ENCODE measurements around the gene CCPG1. TPM values are rescaled to one million over a fixed set of nuclear protein-coding genes. Genes with fewer than 3 reads are reported as not detected.

Gene CCPG1
- total RNA-seq, 1 experiment from 2014 or later: 54.6 TPM

DNA sequence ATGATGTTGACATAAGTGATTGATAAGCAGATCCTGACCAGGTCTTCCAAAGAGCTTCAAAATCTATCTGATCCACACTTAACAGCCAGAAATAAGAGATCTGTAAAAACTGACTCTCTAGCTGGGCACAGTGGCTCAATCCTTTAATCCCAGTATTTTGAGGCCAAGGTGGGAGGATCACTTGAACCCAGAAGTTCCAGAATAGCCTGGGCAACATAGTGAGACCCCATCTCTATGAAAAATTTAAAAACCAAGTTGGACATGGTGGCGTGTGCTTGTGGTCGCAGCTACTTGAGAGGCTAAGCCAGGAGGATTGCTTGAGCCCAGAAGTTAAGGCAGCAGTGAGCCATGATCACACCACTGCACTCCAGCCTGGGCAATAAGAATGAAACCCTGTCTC lies 45.5 kb downstream of the CCPG1 start:
- peak in 1 of 2 experiments; percentile 23 for DNase-seq
- Histone ChIP-seq H3K27me3 (replicated peaks; ENCODE audit: control insufficient read depth, insufficient read depth, low read length) (no peaks in the 10 kb centered on the region), H3K4me3 (ENCODE audit: low read depth, low read length) (no peak overlapping the region), H3K9me3 (no peaks in the 10 kb centered on the region), H3K4me1 (peaks cover 52% of the 10 kb centered on the region), H3K36me3 (ENCODE audit: control insufficient read depth, insufficient read depth, low read length) (no peaks in the 10 kb centered on the region)
- H3K36me3 Mint-ChIP-seq (ENCODE audit: insufficient read depth, unreplicated experiment): peaks cover 13% of the 10 kb centered on the region
- no peaks in the 10 kb centered on the region for H3K9me3 Mint-ChIP-seq (ENCODE audit: unreplicated experiment)
- BruUV-seq (replicated peaks): no TSS peak
- intact Hi-C loops (cut with micrococcal nuclease; ENCODE audit: unreplicated experiment): loop anchor here (5.0 kb wide), 1 partner anchor 1530 kb away; no protein-coding TSS in a partner anchor
- CTCF ChIA-PET: no interaction called here
- POLR2A ChIA-PET: no interaction called here
- no peak overlapping the region for H3K27ac Mint-ChIP-seq (ENCODE audit: unreplicated experiment)
- H3K27me3 Mint-ChIP-seq (ENCODE audit: insufficient read depth, unreplicated experiment): no peaks in the 10 kb centered on the region
- H3K4me3 Mint-ChIP-seq (ENCODE audit: unreplicated experiment): no peak overlapping the region
- H3K4me1 Mint-ChIP-seq (ENCODE audit: low read depth, unreplicated experiment): peaks cover 34% of the 10 kb centered on the region
- TF ChIP-seq CTCF (IDR thresholded peaks at IDR 0.05; ENCODE audit: insufficient read depth in 1 of 2, low read depth in 1 of 2, low read length in 1 of 2, severe bottlenecking in 1 of 2, unreplicated experiment in 1 of 2): no peak

DNA sequence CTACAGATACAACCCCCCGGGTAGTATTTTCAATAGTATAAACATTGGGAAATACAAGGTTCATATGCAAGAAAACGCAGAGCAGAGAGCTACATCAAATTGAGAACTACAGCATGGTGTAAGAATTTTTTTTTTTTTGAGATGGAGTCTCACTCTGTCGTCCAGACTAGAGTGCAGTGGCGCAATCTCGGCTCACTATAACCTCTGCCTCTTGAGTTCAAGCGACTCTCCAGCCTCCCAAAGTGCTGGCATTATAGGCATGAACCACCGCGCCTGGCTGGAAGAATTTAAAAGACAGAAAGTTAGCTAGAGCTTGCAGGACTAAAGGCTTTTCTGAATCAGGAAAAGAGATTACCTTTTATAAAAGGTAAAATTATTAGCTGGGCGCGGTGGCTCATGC lies 47.1 kb downstream of the CCPG1 start:
- Mint-ChIP-seq H3K9me3 (ENCODE audit: unreplicated experiment) (no peaks in the 10 kb centered on the region), H3K27me3 (ENCODE audit: insufficient read depth, unreplicated experiment) (no peaks in the 10 kb centered on the region), H3K4me1 (ENCODE audit: low read depth, unreplicated experiment) (peaks cover 43% of the 10 kb centered on the region), H3K27ac (ENCODE audit: unreplicated experiment) (no peak overlapping the region), H3K4me3 (ENCODE audit: unreplicated experiment) (no peak overlapping the region), H3K36me3 (ENCODE audit: insufficient read depth, unreplicated experiment) (peaks cover 20% of the 10 kb centered on the region)
- Histone ChIP-seq H3K27me3 (replicated peaks; ENCODE audit: control insufficient read depth, insufficient read depth, low read length) (no peaks in the 10 kb centered on the region), H3K9me3 (no peaks in the 10 kb centered on the region), H3K4me3 (ENCODE audit: low read depth, low read length) (no peak overlapping the region), H3K4me1 (peaks cover 64% of the 10 kb centered on the region), H3K36me3 (ENCODE audit: control insufficient read depth, insufficient read depth, low read length) (no peaks in the 10 kb centered on the region)
- ChIA-PET CTCF (no interaction called here), POLR2A (no interaction called here)
- BruUV-seq (replicated peaks): no TSS peak
- no peak for DNase-seq
- intact Hi-C loops (cut with micrococcal nuclease; ENCODE audit: unreplicated experiment): loop anchor here (5.0 kb wide), 1 partner anchor 1529 kb away; no protein-coding TSS in a partner anchor
- no peak for TF ChIP-seq CTCF (IDR thresholded peaks at IDR 0.05; ENCODE audit: insufficient read depth in 1 of 2, low read depth in 1 of 2, low read length in 1 of 2, severe bottlenecking in 1 of 2, unreplicated experiment in 1 of 2)

- Histone ChIP-seq H3K9me3 (no peaks in the 10 kb centered on the region), H3K4me3 (ENCODE audit: low read depth, low read length) (no peak overlapping the region), H3K4me1 (peaks cover 64% of the 10 kb centered on the region), H3K27me3 (replicated peaks; ENCODE audit: control insufficient read depth, insufficient read depth, low read length) (no peaks in the 10 kb centered on the region), H3K36me3 (ENCODE audit: control insufficient read depth, insufficient read depth, low read length) (no peaks in the 10 kb centered on the region)
- peaks cover 20% of the 10 kb centered on the region for H3K36me3 Mint-ChIP-seq (ENCODE audit: insufficient read depth, unreplicated experiment)
- no peaks in the 10 kb centered on the region for H3K27me3 Mint-ChIP-seq (ENCODE audit: insufficient read depth, unreplicated experiment)
- intact Hi-C loops (cut with micrococcal nuclease; ENCODE audit: unreplicated experiment): loop anchor here (5.0 kb wide), 1 partner anchor 1528 kb away; no protein-coding TSS in a partner anchor
- H3K4me1 Mint-ChIP-seq (ENCODE audit: low read depth, unreplicated experiment): peaks cover 43% of the 10 kb centered on the region
- H3K4me3 Mint-ChIP-seq (ENCODE audit: unreplicated experiment): no peak overlapping the region
- DNase-seq: no peak
- BruUV-seq (replicated peaks): no TSS peak
- CTCF ChIA-PET: interaction anchor here (2.2 kb wide), 1 partner anchor 80 kb away, joined by 7 read pairs; no protein-coding TSS in a partner anchor
- H3K9me3 Mint-ChIP-seq (ENCODE audit: unreplicated experiment): no peaks in the 10 kb centered on the region
- H3K27ac Mint-ChIP-seq (ENCODE audit: unreplicated experiment): peak overlapping the region; percentile 24
- POLR2A ChIA-PET: no interaction called here
- no peak for TF ChIP-seq CTCF (IDR thresholded peaks at IDR 0.05; ENCODE audit: insufficient read depth in 1 of 2, low read depth in 1 of 2, low read length in 1 of 2, severe bottlenecking in 1 of 2, unreplicated experiment in 1 of 2)
Measured at GRCh38 chr15:55360256-55360655, 47.9 kb downstream of the CCPG1 start.
